Gastroesophageal sphincter (tissue), 4 donors: Measurements from ENCODE around the gene ENTPD2. TPM values are rescaled to one million over a fixed set of nuclear protein-coding genes. Genes with fewer than 3 reads are reported as not detected.
"Not testable (repeated sequence)": the region's sequence is repeated elsewhere in the genome, so short reads cannot be mapped to it uniquely, and the experiment has no call there.

Experiments used
- ATAC-seq: fragments of 150-250 bp; one replicate; pipeline ENCODE4 v1.9.1; 2016; ENCODE audit warnings: mild to moderate bottlenecking, moderate library complexity
- H3K27ac ChIP-seq, 4 donors: fragments of 200-600 bp; sonication (generic) in 3 of 4; 1 replicate in 3 of 4; 2 replicates in 1 of 4; pipeline ENCODE4 v1.5.1; 2016 to 2019
- H3K27me3 ChIP-seq: fragments of 200-600 bp; sonication (generic); one replicate; pipeline ENCODE4 v1.5.1; 2019
- H3K36me3 ChIP-seq, 2 donors: fragments of 200-600 bp; sonication (generic); one replicate each; pipeline ENCODE4 v1.5.1; 2019; ENCODE audit warnings: control low read depth in 1 of 2
- H3K4me1 ChIP-seq, 3 donors: fragments of 200-600 bp; sonication (generic); 1 replicate in 2 of 3; 2 replicates in 1 of 3; pipeline ENCODE4 v1.5.1; 2016 to 2019; ENCODE audit warnings: control low read depth in 2 of 3
- H3K4me3 ChIP-seq, 2 donors: fragments of 200-600 bp; sonication (generic); one replicate each; pipeline ENCODE4 v1.5.1; 2019; ENCODE audit warnings: mild to moderate bottlenecking in 1 of 2, moderate library complexity in 1 of 2
- H3K9me3 ChIP-seq, 3 donors: fragments of 200-600 bp; sonication (generic); one replicate each; pipeline ENCODE4 v1.5.1; 2017 to 2019; ENCODE audit warnings: control low read depth in 2 of 3
- CTCF ChIP-seq, 4 experiments: fragments of 200-600 bp in 2 of 4; fragments of 450-650 bp in 2 of 4; sonication (generic) in 1 of 4; IDR thresholded peaks; one replicate each; pipeline ENCODE4 v1.5.1; 2017 to 2019; ENCODE audit warnings: antibody characterized with exemption in 4 of 4, mild to moderate bottlenecking in 2 of 4, moderate library complexity in 2 of 4
- EP300 ChIP-seq: sonication (generic); formaldehyde crosslinking; IDR thresholded peaks from one replicate; pipeline ENCODE4 v1.6.1; 2017; ENCODE audit warnings: antibody characterized with exemption, mild to moderate bottlenecking
- POLR2A ChIP-seq, 2 donors: fragments of 450-650 bp; IDR thresholded peaks; one replicate each; pipeline ENCODE4 v1.6.1; 2017; ENCODE audit warnings: antibody characterized with exemption in 2 of 2, mild to moderate bottlenecking in 2 of 2, moderate library complexity in 1 of 2
- POLR2AphosphoS5 ChIP-seq: sonication (generic); formaldehyde crosslinking; IDR thresholded peaks from one replicate; pipeline ENCODE4 v1.6.1; 2017; ENCODE audit warnings: antibody characterized with exemption
- WGBS, 2 donors: methylation state at CpG; one replicate each; pipeline ENCODE4 v1.1.5; 2018; ENCODE audit warnings: low coverage in 1 of 2; 5-methylcytosine and 5-hydroxymethylcytosine counted together
- total RNA-seq, 4 donors: library from RNA; depleted of rRNA; stranded (reverse); fragments of >200 nt; gene quantifications; one replicate each; pipeline ENCODE4 v1.1.0, GENCODE V29; 2016

ENTPD2 gene
- total RNA-seq, 4 donors from 2014 or later, result 0.58 to 1.6 TPM; not detected in 2

GRCh38 chr9:137066096-137066861 is 12.4 kb upstream of the ENTPD2 start:
- Histone ChIP-seq H3K4me1 (peaks cover 0 to 31% (median 5%) of the 10 kb centered on the region in 3 donors), H3K36me3 (no peaks in the 10 kb centered on the region), H3K9me3 (no peaks in the 10 kb centered on the region), H3K27ac (no peak overlapping the region), H3K27me3 (peaks cover 49% of the 10 kb centered on the region), H3K4me3 (no peak overlapping the region)
- 84% methylated on average over 13 of the region's 26 CpGs; no CpG with 5 or more reads in 1 of the 2 donors for WGBS, 2 donors
- no peak for ATAC-seq
- TF ChIP-seq POLR2AphosphoS5 (no peak), POLR2A (IDR thresholded peaks at IDR 0.05) (no peak), EP300 (no peak)

- no peak for ATAC-seq
- Histone ChIP-seq H3K36me3 (no peaks in the 10 kb centered on the region), H3K27ac (no peak overlapping the region), H3K27me3 (peaks cover 49% of the 10 kb centered on the region), H3K9me3 (no peaks in the 10 kb centered on the region), H3K4me3 (no peak overlapping the region), H3K4me1 (peaks cover 0 to 23% (median 5%) of the 10 kb centered on the region in 3 donors)
- WGBS, 2 donors, result 99 to 100% methylated on average over 1 to 12 of the region's 23 CpGs
- no peak for TF ChIP-seq CTCF (IDR thresholded peaks at IDR 0.05)
- no peak for TF ChIP-seq POLR2AphosphoS5
- TF ChIP-seq POLR2A (IDR thresholded peaks at IDR 0.05), result no peak
- TF ChIP-seq EP300, result no peak
Measured at GRCh38 chr9:137065336-137065967, 11.6 kb upstream of the ENTPD2 start.

GRCh38 chr9:137064880-137065164 is 11.0 kb upstream of the ENTPD2 start:
- H3K4me3 ChIP-seq, result no peak overlapping the region
- no peaks in the 10 kb centered on the region for H3K9me3 ChIP-seq
- no CpG with 5 or more reads among the region's 12 CpGs for WGBS, 2 donors
- TF ChIP-seq POLR2AphosphoS5 (no peak), EP300 (no peak), POLR2A (IDR thresholded peaks at IDR 0.05) (no peak), CTCF (IDR thresholded peaks at IDR 0.05) (no peak)
- H3K4me1 ChIP-seq, result peaks cover 0 to 17% (median 5%) of the 10 kb centered on the region in 3 donors
- no peak overlapping the region for H3K27ac ChIP-seq
- ATAC-seq, result no peak
- H3K27me3 ChIP-seq, result peaks cover 44% of the 10 kb centered on the region
- H3K36me3 ChIP-seq, result no peaks in the 10 kb centered on the region

GRCh38 chr9:137064027-137064879 is 10.4 kb upstream of the ENTPD2 start:
- no peak for TF ChIP-seq EP300
- peak in 3 of 4 experiments; percentile 95 to 98 (median 96) for TF ChIP-seq CTCF (IDR thresholded peaks at IDR 0.05)
- Histone ChIP-seq H3K27ac (no peak overlapping the region), H3K4me1 (peaks cover 0 to 11% (median 5%) of the 10 kb centered on the region in 3 donors), H3K9me3 (no peaks in the 10 kb centered on the region), H3K27me3 (peaks cover 38% of the 10 kb centered on the region), H3K36me3 (no peaks in the 10 kb centered on the region), H3K4me3 (no peak overlapping the region)
- 72% methylated on average over 7 of the region's 55 CpGs; no CpG with 5 or more reads in 1 of the 2 donors for WGBS, 2 donors
- peak; percentile 60 for ATAC-seq

GRCh38 chr9:137063311-137064026 is 9.6 kb upstream of the ENTPD2 start:
- TF ChIP-seq POLR2A (IDR thresholded peaks at IDR 0.05) (no peak), POLR2AphosphoS5 (no peak), CTCF (IDR thresholded peaks at IDR 0.05) (no peak), EP300 (no peak)
- peaks cover 0 to 9% (median 5%) of the 10 kb centered on the region in 3 donors for H3K4me1 ChIP-seq
- H3K27ac ChIP-seq, result no peak overlapping the region
- no peaks in the 10 kb centered on the region for H3K9me3 ChIP-seq
- H3K4me3 ChIP-seq, result no peak overlapping the region
- H3K36me3 ChIP-seq, result no peaks in the 10 kb centered on the region
- peaks cover 30% of the 10 kb centered on the region for H3K27me3 ChIP-seq
- no peak for ATAC-seq
- no CpG with 5 or more reads among the region's 26 CpGs for WGBS, 2 donors

GRCh38 chr9:137062798-137063197 is 8.9 kb upstream of the ENTPD2 start:
- Histone ChIP-seq H3K4me1 (peaks cover 0 to 13% (median 5%) of the 10 kb centered on the region in 3 donors), H3K27me3 (peaks cover 23% of the 10 kb centered on the region)
- not testable (repeated sequence) for H3K36me3 ChIP-seq, H3K4me3 ChIP-seq, H3K27ac ChIP-seq, H3K9me3 ChIP-seq, ATAC-seq
- WGBS, 2 donors, result 100% methylated on average over 1 of the region's 9 CpGs; no CpG with 5 or more reads in 1 of the 2 donors
